H9 (cell line): ENCODE data around the gene MAML3. TPM values are rescaled to one million over a fixed set of nuclear protein-coding genes. Genes with fewer than 3 reads are reported as not detected.

Experiments
- DNase-seq: peaks from one replicate; pipeline ENCODE4 v3.0.0-alpha.2; 2017
- H2AFZ ChIP-seq: one replicate; pipeline ENCODE4 v1.6.1; 2013; ENCODE audit warnings: mild to moderate bottlenecking, low read length, control low read depth, moderate library complexity
- H2AK5ac ChIP-seq: 2 replicates; pipeline ENCODE4 v1.6.1; 2013; ENCODE audit warnings: low read length, control low read depth, mixed read lengths; ENCODE audit not compliant: insufficient read length
- H2BK120ac ChIP-seq: one replicate; pipeline ENCODE4 v1.6.1; 2013; ENCODE audit warnings: low read depth, mild to moderate bottlenecking, low read length, control low read depth, inconsistent platforms; ENCODE audit not compliant: poor library complexity, severe bottlenecking
- H2BK12ac ChIP-seq: 2 replicates; pipeline ENCODE4 v1.6.1; 2013; ENCODE audit warnings: low read length, control low read depth, mixed read lengths, low read depth; ENCODE audit not compliant: insufficient read length
- H2BK15ac ChIP-seq: 2 replicates; pipeline ENCODE4 v1.6.1; 2013; ENCODE audit warnings: low read depth, low read length, control low read depth
- H2BK20ac ChIP-seq: one replicate; pipeline ENCODE4 v1.6.1; 2013; ENCODE audit warnings: low read depth, mild to moderate bottlenecking, low read length, control low read depth, inconsistent platforms; ENCODE audit not compliant: poor library complexity, severe bottlenecking
- H2BK5ac ChIP-seq: 2 replicates; pipeline ENCODE4 v1.6.1; 2013; ENCODE audit warnings: low read length, control low read depth, mixed read lengths; ENCODE audit not compliant: insufficient read length
- H3K14ac ChIP-seq: 2 replicates; pipeline ENCODE4 v1.6.1; 2013; ENCODE audit warnings: low read length, control low read depth; ENCODE audit not compliant: insufficient read depth
- H3K18ac ChIP-seq: 2 replicates; pipeline ENCODE4 v1.6.1; 2013; ENCODE audit warnings: low read depth, mild to moderate bottlenecking, mixed read lengths, low read length, control low read depth; ENCODE audit not compliant: insufficient read length
- H3K23ac ChIP-seq: 2 replicates; pipeline ENCODE4 v1.6.1; 2013; ENCODE audit warnings: low read length, control low read depth, mixed read lengths, low read depth; ENCODE audit not compliant: insufficient read length
- H3K23me2 ChIP-seq: 2 replicates; pipeline ENCODE4 v1.6.1; 2013; ENCODE audit warnings: low read depth, mild to moderate bottlenecking, mixed read lengths, low read length, control low read depth; ENCODE audit not compliant: insufficient read length, poor library complexity, severe bottlenecking
- H3K27ac ChIP-seq: 2 replicates; pipeline ENCODE4 v1.5.1; 2013; ENCODE audit warnings: low read length, control low read depth, mixed read lengths, low read depth; ENCODE audit not compliant: insufficient read length
- H3K27me3 ChIP-seq: 2 replicates; pipeline ENCODE4 v1.6.1; 2013; ENCODE audit warnings: low read length, control low read depth, inconsistent platforms; ENCODE audit not compliant: insufficient read depth
- H3K4ac ChIP-seq: 2 replicates; pipeline ENCODE4 v1.6.1; 2013; ENCODE audit warnings: low read depth, mild to moderate bottlenecking, control low read depth, inconsistent platforms, low read length, moderate library complexity
- H3K4me1 ChIP-seq: 2 replicates; pipeline ENCODE4 v1.6.1; 2013; ENCODE audit warnings: low read length, control low read depth, inconsistent platforms; ENCODE audit not compliant: insufficient read depth
- H3K4me2 ChIP-seq: 2 replicates; pipeline ENCODE4 v1.6.1; 2013; ENCODE audit warnings: low read length, control low read depth, mixed read lengths; ENCODE audit not compliant: insufficient read length, insufficient read depth
- H3K56ac ChIP-seq: 2 replicates; pipeline ENCODE4 v1.6.1; 2013; ENCODE audit warnings: low read depth, mild to moderate bottlenecking, mixed read lengths, low read length, control low read depth; ENCODE audit not compliant: insufficient read length
- H3K79me1 ChIP-seq: 2 replicates; pipeline ENCODE4 v1.6.1; 2013; ENCODE audit warnings: low read depth, mild to moderate bottlenecking, moderate library complexity, low read length, control low read depth, inconsistent platforms; ENCODE audit not compliant: insufficient read depth, poor library complexity, severe bottlenecking
- H3K79me2 ChIP-seq: 2 replicates; pipeline ENCODE4 v1.6.1; 2013; ENCODE audit warnings: low read length, control low read depth, inconsistent platforms; ENCODE audit not compliant: insufficient read depth
- H3K9ac ChIP-seq: 2 replicates; pipeline ENCODE4 v1.6.1; 2013; ENCODE audit warnings: low read length, control low read depth, mixed read lengths; ENCODE audit not compliant: insufficient read length; ENCODE audit errors: extremely low read depth
- H3K9me3 ChIP-seq: one replicate; pipeline ENCODE4 v1.6.1; 2013; ENCODE audit warnings: low read depth, low read length, inconsistent platforms; ENCODE audit not compliant: control insufficient read depth
- H3T11ph ChIP-seq: one replicate; pipeline ENCODE4 v1.6.1; 2013; ENCODE audit warnings: mild to moderate bottlenecking, low read length, control low read depth, inconsistent platforms
- H4K20me1 ChIP-seq: one replicate; pipeline ENCODE4 v1.6.1; 2013; ENCODE audit not compliant: control insufficient read depth, insufficient read length, insufficient read depth
- H4K5ac ChIP-seq: 2 replicates; pipeline ENCODE4 v1.6.1; 2013; ENCODE audit warnings: low read depth, mild to moderate bottlenecking, mixed read lengths, low read length, control low read depth; ENCODE audit not compliant: insufficient read length
- H4K8ac ChIP-seq: replicated peaks from 2 replicates; pipeline ENCODE4 v1.6.1; 2013; ENCODE audit warnings: low read length, control low read depth, mixed read lengths, low read depth; ENCODE audit not compliant: insufficient read length
- H4K91ac ChIP-seq: 2 replicates; pipeline ENCODE4 v1.6.1; 2013; ENCODE audit warnings: low read depth, mild to moderate bottlenecking, moderate library complexity, mixed read lengths, low read length, control low read depth; ENCODE audit not compliant: insufficient read length
- H3K27ac Mint-ChIP-seq, 3 experiments: 2 replicates in 2 of 3; 3 replicates in 1 of 3; pipeline ENCODE4 v1.8.0; 2020 to 2021; ENCODE audit warnings: mixed read lengths in 3 of 3, mild to moderate bottlenecking in 1 of 3, moderate library complexity in 1 of 3
- H3K27me3 Mint-ChIP-seq: 2 replicates; pipeline ENCODE4 v1.8.0; 2021; ENCODE audit warnings: low read depth, mild to moderate bottlenecking, moderate library complexity, mixed read lengths
- H3K36me3 Mint-ChIP-seq, 3 experiments: 2 replicates in 2 of 3; 3 replicates in 1 of 3; pipeline ENCODE4 v1.8.0; 2020 to 2021; ENCODE audit warnings: low read depth in 3 of 3, mixed read lengths in 3 of 3; ENCODE audit not compliant: insufficient read depth in 1 of 3
- H3K4me1 Mint-ChIP-seq, 2 experiments: 2 replicates each; pipeline ENCODE4 v1.8.0; 2020; ENCODE audit warnings: mixed read lengths in 2 of 2
- H3K4me3 Mint-ChIP-seq, 2 experiments: 2 replicates in 1 of 2; 3 replicates in 1 of 2; pipeline ENCODE4 v1.8.0; 2020 to 2021; ENCODE audit warnings: mild to moderate bottlenecking in 2 of 2, mixed read lengths in 2 of 2, moderate library complexity in 1 of 2
- H3K9me3 Mint-ChIP-seq, 2 experiments: 2 replicates in 1 of 2; 3 replicates in 1 of 2; pipeline ENCODE4 v1.8.0; 2020; ENCODE audit warnings: mild to moderate bottlenecking in 2 of 2, mixed read lengths in 2 of 2, moderate library complexity in 1 of 2
- CTCF ChIP-seq: fragments of 200-600 bp; sonication (generic); conservative IDR thresholded peaks from 3 replicates; pipeline ENCODE4 v1.8.0; 2021; ENCODE audit warnings: antibody characterized with exemption, mild to moderate bottlenecking
- WGBS: extraction: QIAGEN DNeasy Blood & Tissue Kit; methylation state at CpG from one replicate; pipeline ENCODE4 v1.1.7; 2013; ENCODE audit warnings: missing lambda C conversion rate, low lambda C conversion rate, mixed read lengths; ENCODE audit not compliant: insufficient read length; ENCODE audit errors: extremely low coverage; 5-methylcytosine and 5-hydroxymethylcytosine counted together
- total RNA-seq: library from RNA; stranded (reverse); gene quantifications from 2 replicates; pipeline ENCODE4 v1.2.1, GENCODE V29; 2021

MAML3 gene
- total RNA-seq, 1 experiment from 2014 or later: 3.9 TPM

DNA sequence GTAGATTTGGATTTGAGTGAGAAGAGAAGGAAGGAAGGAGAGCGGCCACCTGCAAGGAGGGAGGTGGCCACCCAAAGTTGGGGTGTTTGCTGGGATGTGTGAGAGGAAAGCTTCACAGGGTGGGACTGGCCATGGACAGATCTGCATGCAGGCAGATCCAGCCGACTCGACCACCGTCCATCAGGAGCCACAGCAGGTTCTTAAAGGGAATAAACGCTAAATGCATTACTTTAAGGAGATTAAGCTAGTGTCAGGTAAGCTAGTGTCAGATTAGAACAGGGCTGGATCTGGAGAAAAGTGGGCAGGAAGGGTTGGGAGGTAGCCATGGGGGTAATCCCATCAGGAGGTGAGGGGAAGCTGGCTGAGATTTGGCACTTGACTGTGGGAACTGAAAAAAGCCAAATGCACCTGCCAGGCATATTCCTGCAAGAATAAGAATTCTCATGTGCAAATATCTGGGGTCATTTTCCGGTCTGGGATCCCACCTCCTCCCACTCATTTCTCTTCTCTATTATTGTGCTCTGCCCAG lies 408.8 kb downstream of the MAML3 start:
- Histone ChIP-seq H4K5ac (no peak overlapping the region), H2BK5ac (no peak overlapping the region), H4K20me1 (no peaks in the 10 kb centered on the region), H3K27me3 (no peaks in the 10 kb centered on the region), H2AK5ac (no peak overlapping the region), H3K79me1 (no peaks in the 10 kb centered on the region), H2BK12ac (no peak overlapping the region), H3K4me1 (no peaks in the 10 kb centered on the region; the same call in 1 of the 2 replicates), H3K79me2 (no peaks in the 10 kb centered on the region), H3K18ac (no peak overlapping the region), H3K9ac (no peak overlapping the region), H4K8ac (no peak overlapping the region), H2BK15ac (no peak overlapping the region), H3K23ac (no peak overlapping the region), H3K23me2 (no peaks in the 10 kb centered on the region), H3K4me2 (no peak overlapping the region), H3K27ac (no peak overlapping the region), H2AFZ (no peak overlapping the region), H3K14ac (no peak overlapping the region), H4K91ac (no peak overlapping the region), H3T11ph (no peak overlapping the region), H2BK120ac (no peak overlapping the region), H3K4ac (no peak overlapping the region), H3K56ac (no peak overlapping the region), H3K9me3 (no peaks in the 10 kb centered on the region), H2BK20ac (no peak overlapping the region)
- Mint-ChIP-seq H3K4me1 (peaks cover 15 to 16% of the 10 kb centered on the region in 2 experiments), H3K9me3 (no peaks in the 10 kb centered on the region), H3K4me3 (no peak overlapping the region), H3K27ac (peak overlapping the region in 1 of 3 experiments; percentile 24; a peak in 2 of 7 replicates), H3K36me3 (no peaks in the 10 kb centered on the region), H3K27me3 (peaks cover 7% of the 10 kb centered on the region)
- no CpG with 5 or more reads among the region's 6 CpGs for WGBS
- no peak for TF ChIP-seq CTCF
- no peak for DNase-seq
